ENCODE data around the gene AGAP1. TPM values are rescaled to one million over a fixed set of nuclear protein-coding genes. Genes with fewer than 3 reads are reported as not detected.

AGAP1 gene
- total RNA-seq, 1 experiment from 2014 or later: 25.8 TPM

DNA sequence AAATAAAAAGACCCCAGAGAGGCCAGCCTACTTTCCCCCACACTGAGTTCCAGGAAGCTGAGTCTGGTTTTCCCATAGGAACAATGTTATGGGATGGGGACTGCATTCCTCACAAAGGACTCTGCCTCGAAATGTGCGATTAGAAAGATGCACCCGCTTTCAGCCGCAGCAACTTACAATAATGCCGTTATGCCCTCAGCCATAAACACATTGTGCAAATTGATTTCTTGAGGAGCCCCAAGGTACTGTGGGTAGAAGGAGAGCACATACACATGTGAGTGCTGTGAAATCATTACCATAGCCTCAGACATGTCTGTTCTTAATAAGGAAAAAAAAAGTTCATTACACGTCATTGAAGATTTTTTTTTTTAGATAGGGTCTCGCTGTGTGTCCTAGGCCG, 64.7 kb downstream of the AGAP1 start:
- no peak overlapping the region for H3T11ph ChIP-seq (ENCODE audit: low read length)
- Mint-ChIP-seq H3K36me3 (ENCODE audit: insufficient read depth in 1 of 3, low read depth in 3 of 3) (no peaks in the 10 kb centered on the region; a peak in 1 of 7 replicates), H3K4me3 (no peak overlapping the region), H3K27me3 (ENCODE audit: low read depth) (no peaks in the 10 kb centered on the region; the same call in 1 of the 2 replicates), H3K4me1 (peaks cover 27 to 39% of the 10 kb centered on the region in 2 experiments), H3K27ac (no peak overlapping the region; a peak in 1 of 7 replicates), H3K9me3 (no peaks in the 10 kb centered on the region)
- H3K79me2 ChIP-seq (ENCODE audit: insufficient read depth, low read length): peaks cover 12% of the 10 kb centered on the region; the same call in 1 of the 2 replicates
- H3K56ac ChIP-seq (ENCODE audit: insufficient read length, low read depth, low read length): no peak overlapping the region
- H2BK15ac ChIP-seq (ENCODE audit: low read depth, low read length): no peak overlapping the region
- no peaks in the 10 kb centered on the region for H3K9me3 ChIP-seq (ENCODE audit: control insufficient read depth, low read depth, low read length)
- H4K20me1 ChIP-seq (ENCODE audit: control insufficient read depth, insufficient read depth, insufficient read length): peaks cover 2% of the 10 kb centered on the region
- H4K91ac ChIP-seq (ENCODE audit: insufficient read length, low read depth, low read length): no peak overlapping the region
- H2BK12ac ChIP-seq (ENCODE audit: insufficient read length, low read depth, low read length): no peak overlapping the region
- peaks cover 9% of the 10 kb centered on the region for H3K79me1 ChIP-seq (ENCODE audit: insufficient read depth, low read depth, low read length, poor library complexity, severe bottlenecking)
- no peak overlapping the region for H3K18ac ChIP-seq (ENCODE audit: insufficient read length, low read depth, low read length)
- no peak overlapping the region for H3K9ac ChIP-seq (ENCODE audit: extremely low read depth, insufficient read length, low read length)
- no peak overlapping the region for H2AFZ ChIP-seq (ENCODE audit: low read length)
- no peaks in the 10 kb centered on the region for H3K27me3 ChIP-seq (ENCODE audit: insufficient read depth, low read length)
- no peak overlapping the region for H3K23ac ChIP-seq (ENCODE audit: insufficient read length, low read depth, low read length)
- H3K23me2 ChIP-seq (ENCODE audit: insufficient read length, low read depth, low read length, poor library complexity, severe bottlenecking): no peaks in the 10 kb centered on the region
- no peaks in the 10 kb centered on the region; the same call in 1 of the 2 replicates for H3K4me1 ChIP-seq (ENCODE audit: insufficient read depth, low read length)
- no peak overlapping the region for H2BK20ac ChIP-seq (ENCODE audit: low read depth, low read length, poor library complexity, severe bottlenecking)
- H3K27ac ChIP-seq (ENCODE audit: insufficient read length, low read depth, low read length): no peak overlapping the region
- H4K8ac ChIP-seq (replicated peaks; ENCODE audit: insufficient read length, low read depth, low read length): no peak overlapping the region
- no peak overlapping the region for H4K5ac ChIP-seq (ENCODE audit: insufficient read length, low read depth, low read length)
- no peak overlapping the region for H3K4ac ChIP-seq (ENCODE audit: low read depth, low read length)
- WGBS (ENCODE audit: extremely low coverage, insufficient read length, low lambda C conversion rate): no CpG with 5 or more reads among the region's 8 CpGs
- DNase-seq: no peak
- TF ChIP-seq, protein P1, sequence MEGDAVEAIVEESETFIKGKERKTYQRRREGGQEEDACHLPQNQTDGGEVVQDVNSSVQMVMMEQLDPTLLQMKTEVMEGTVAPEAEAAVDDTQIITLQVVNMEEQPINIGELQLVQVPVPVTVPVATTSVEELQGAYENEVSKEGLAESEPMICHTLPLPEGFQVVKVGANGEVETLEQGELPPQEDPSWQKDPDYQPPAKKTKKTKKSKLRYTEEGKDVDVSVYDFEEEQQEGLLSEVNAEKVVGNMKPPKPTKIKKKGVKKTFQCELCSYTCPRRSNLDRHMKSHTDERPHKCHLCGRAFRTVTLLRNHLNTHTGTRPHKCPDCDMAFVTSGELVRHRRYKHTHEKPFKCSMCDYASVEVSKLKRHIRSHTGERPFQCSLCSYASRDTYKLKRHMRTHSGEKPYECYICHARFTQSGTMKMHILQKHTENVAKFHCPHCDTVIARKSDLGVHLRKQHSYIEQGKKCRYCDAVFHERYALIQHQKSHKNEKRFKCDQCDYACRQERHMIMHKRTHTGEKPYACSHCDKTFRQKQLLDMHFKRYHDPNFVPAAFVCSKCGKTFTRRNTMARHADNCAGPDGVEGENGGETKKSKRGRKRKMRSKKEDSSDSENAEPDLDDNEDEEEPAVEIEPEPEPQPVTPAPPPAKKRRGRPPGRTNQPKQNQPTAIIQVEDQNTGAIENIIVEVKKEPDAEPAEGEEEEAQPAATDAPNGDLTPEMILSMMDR (conservative IDR thresholded peaks at IDR 0.05): no peak
- H3K14ac ChIP-seq (ENCODE audit: insufficient read depth, low read length): no peak overlapping the region
- H3K4me2 ChIP-seq (ENCODE audit: insufficient read depth, insufficient read length, low read length): no peak overlapping the region
- H2AK5ac ChIP-seq (ENCODE audit: insufficient read length, low read length): no peak overlapping the region
- no peak overlapping the region for H2BK120ac ChIP-seq (ENCODE audit: low read depth, low read length, poor library complexity, severe bottlenecking)
- H2BK5ac ChIP-seq (ENCODE audit: insufficient read length, low read length): no peak overlapping the region

All from H9 (cell line).